Mucosa of stomach (tissue), 1 donor: ENCODE results near the gene EIF2B1.
"Not testable (repeated sequence)": the region's sequence is repeated elsewhere in the genome, so short reads cannot be mapped to it uniquely, and the experiment has no call there.

Experiments
- H3K27me3 ChIP-seq: one replicate; pipeline ENCODE4 v1.7.0; 2013; ENCODE audit warnings: mild to moderate bottlenecking, low read length; ENCODE audit not compliant: control insufficient read depth, insufficient read depth
- H3K36me3 ChIP-seq: one replicate; pipeline ENCODE4 v1.7.0; 2013; ENCODE audit warnings: low read length; ENCODE audit not compliant: control insufficient read depth, insufficient read depth
- H3K4me1 ChIP-seq: one replicate; pipeline ENCODE4 v1.7.0; 2013; ENCODE audit warnings: mild to moderate bottlenecking, low read length; ENCODE audit not compliant: control insufficient read depth, insufficient read depth
- H3K4me3 ChIP-seq: one replicate; pipeline ENCODE4 v1.7.0; 2013; ENCODE audit warnings: low read length
- H3K9ac ChIP-seq: one replicate; pipeline ENCODE4 v1.7.0; 2013; ENCODE audit warnings: mild to moderate bottlenecking, low read length, moderate library complexity
- H3K9me3 ChIP-seq: one replicate; pipeline ENCODE4 v1.7.0; 2013; ENCODE audit warnings: mild to moderate bottlenecking, low read length, moderate library complexity; ENCODE audit not compliant: control insufficient read depth
- donor health status: Pancreatic carcinoma.

Gene EIF2B1

DNA sequence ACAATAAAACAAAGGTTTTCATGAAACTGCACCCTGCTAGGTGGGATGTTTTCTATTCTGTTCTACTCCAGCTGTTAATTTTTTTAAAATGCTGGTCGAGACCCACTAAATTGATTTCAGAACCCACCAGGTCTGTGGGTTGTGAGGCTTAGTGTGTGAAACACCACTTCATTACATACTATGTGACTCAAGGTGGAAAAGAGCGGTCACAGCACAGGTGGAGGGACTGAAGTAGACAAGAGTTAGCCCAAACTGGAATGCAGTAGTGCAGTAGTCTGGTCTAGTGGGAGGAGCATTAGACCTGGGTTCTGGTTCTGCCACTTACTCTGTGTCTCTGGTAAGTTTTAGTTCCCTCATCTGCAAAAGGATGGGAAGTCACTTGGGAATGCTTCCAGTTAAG is 19.4 kb downstream of the EIF2B1 start:
- no peaks in the 10 kb centered on the region for H3K9me3 ChIP-seq
- no peaks in the 10 kb centered on the region for H3K4me1 ChIP-seq
- H3K36me3 ChIP-seq = peaks cover 12% of the 10 kb centered on the region
- H3K9ac ChIP-seq = no peak overlapping the region
- no peaks in the 10 kb centered on the region for H3K27me3 ChIP-seq
- no peak overlapping the region for H3K4me3 ChIP-seq

DNA sequence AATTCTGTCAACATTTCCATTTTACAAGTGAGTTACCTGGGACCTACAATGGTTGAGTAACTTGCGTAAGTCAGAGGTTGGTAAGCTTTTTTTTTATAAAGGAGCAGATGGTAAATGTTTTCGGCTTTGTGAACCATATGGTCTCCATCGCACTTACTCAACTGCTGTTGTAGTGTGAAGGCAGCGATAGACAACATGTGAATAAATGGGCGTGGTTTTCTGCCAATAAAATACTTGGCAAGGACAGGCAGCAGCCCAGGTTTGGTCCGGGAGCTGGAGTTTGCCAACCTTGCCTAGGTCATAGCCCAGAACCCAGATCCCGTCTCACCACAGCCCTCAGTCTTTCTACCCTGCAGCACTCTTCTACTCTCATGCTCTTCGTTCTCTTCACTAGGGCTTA is 25.3 kb downstream of the EIF2B1 start:
- Histone ChIP-seq H3K36me3 (peaks cover 5% of the 10 kb centered on the region), H3K4me1 (peaks cover 1% of the 10 kb centered on the region), H3K9me3 (no peaks in the 10 kb centered on the region), H3K9ac (no peak overlapping the region), H3K4me3 (no peak overlapping the region), H3K27me3 (no peaks in the 10 kb centered on the region)

DNA sequence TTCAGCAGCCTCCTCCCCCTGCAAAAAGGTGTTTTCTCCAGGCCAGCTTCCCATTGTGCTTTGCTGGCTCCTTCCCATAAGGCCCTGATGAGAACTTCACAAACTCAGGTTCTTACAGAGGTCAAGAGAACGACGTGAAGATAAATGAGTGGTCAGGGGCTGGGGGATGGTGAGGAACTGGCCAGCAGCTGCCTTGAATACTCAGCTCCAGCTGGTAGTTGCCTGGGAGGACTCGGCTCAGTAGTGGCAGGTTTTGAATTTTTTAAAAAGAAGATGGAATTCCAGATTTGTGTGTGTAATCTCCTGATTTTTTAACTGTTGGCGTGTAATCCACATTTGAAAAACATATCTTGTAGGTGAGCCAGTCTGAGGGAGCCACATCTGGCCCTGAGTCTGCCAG is 25.7 kb downstream of the EIF2B1 start:
- Histone ChIP-seq H3K4me1 (peaks cover 6% of the 10 kb centered on the region), H3K9ac (no peak overlapping the region), H3K27me3 (no peaks in the 10 kb centered on the region), H3K36me3 (peaks cover 5% of the 10 kb centered on the region), H3K4me3 (no peak overlapping the region), H3K9me3 (no peaks in the 10 kb centered on the region)

DNA sequence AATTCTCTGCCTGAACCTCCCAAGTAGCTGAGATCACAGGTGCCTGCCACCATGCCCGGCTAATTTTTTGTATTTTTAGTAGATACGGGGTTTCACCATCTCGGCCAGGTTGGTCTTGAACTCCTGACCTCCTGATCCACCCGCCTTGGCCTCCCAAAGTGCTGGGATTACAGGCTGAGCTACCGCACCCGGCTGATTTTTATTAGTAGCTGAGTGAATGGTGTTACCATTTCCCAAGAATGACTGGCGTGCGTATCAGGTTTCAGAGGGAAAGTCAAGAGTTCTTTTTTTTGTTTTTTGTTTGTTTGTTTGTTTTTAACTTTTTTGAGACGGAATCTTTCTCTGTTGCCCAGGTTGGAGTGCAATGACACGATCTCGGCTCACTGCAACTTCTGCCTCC is 30.0 kb downstream of the EIF2B1 start:
- not testable (repeated sequence) for H3K9ac ChIP-seq, H3K9me3 ChIP-seq, H3K4me3 ChIP-seq, H3K27me3 ChIP-seq, H3K36me3 ChIP-seq
- peaks cover 18% of the 10 kb centered on the region for H3K4me1 ChIP-seq

DNA sequence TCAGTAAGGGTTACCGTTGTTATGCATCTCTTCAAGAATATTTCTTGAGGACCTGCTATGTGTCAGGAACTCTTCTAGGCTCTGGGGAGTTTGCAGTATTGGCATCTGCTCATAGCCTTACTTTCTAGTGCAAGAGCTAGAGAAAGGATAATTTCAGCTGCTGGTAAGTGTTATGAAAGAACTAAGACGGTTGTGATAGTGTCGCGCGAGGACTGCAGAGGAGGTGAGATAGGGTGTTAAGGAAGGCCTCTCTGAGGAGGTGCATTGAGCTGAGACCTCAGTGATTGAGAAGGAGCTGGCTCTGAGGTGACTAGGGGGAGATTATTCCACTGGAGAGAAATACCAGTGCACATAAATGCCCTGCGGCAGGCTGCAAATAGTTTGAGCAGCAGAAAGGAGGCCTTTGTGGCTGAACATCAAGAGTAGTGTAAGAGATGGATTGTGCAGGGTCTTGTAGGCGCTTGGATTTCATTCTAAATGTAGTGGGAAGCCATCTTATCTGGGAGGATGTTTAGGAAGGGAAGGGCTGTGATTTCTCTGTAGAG is 30.8 kb downstream of the EIF2B1 start:
- H3K4me3 ChIP-seq = peak overlapping the region; percentile 92
- H3K36me3 ChIP-seq = peaks cover 5% of the 10 kb centered on the region
- no peaks in the 10 kb centered on the region for H3K27me3 ChIP-seq
- peaks cover 18% of the 10 kb centered on the region for H3K4me1 ChIP-seq
- no peaks in the 10 kb centered on the region for H3K9me3 ChIP-seq
- peak overlapping the region; percentile 81 for H3K9ac ChIP-seq

DNA sequence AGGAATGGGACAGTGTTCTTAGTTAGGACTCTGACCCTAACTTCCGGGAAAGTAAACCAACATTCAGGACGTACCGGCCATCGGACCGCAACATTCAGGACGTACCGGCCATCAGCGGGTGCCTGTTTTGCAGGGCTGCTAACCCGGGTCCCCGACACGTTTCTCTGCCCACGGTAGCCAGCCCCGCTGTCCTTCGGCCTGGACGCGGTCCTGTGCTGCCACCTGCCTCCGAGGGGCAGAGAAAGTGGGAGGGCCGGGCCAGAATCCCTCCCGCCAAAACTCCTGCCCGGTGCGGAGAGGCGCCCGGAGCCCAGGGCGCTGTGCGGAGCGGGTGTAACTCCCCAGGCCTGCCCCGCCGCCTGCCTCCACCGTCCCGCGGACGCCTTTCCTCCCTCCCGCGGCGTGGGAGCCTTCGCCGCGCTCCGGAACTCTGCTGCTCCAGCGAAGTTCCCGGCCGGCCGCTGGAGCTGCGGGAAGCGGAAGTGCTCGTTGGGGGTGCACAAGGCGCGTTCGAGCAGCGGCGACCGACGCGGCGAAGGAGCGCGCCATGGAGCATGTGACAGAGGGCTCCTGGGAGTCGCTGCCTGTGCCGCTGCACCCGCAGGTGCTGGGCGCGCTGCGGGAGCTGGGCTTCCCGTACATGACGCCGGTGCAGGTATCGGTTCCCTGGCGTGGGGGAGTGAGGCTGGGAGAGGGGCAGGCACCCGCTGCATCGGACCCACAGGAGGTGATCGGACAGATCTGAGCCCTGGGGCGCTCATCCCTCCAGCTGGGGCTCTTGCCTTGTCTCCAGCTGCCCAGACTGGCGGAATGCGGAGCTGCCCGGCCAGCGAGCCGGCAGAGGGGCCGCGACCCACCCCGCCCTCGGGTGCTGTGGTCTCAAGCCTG is 31.6 kb downstream of the EIF2B1 start, which contains the start of gene DDX55:
Gene DDX55, plus strand, starts transcription at position 498 of the 888 bp plus-strand sequence. Its CDS starts 50 bp downstream, at position 548.
- Histone ChIP-seq H3K27me3 (no peaks in the 10 kb centered on the region), H3K36me3 (peaks cover 5% of the 10 kb centered on the region), H3K4me1 (peaks cover 18% of the 10 kb centered on the region), H3K4me3 (peak within 1 kb of the TSS; percentile 92), H3K9ac (peak within 1 kb of the TSS; percentile 81), H3K9me3 (no peaks in the 10 kb centered on the region)

DNA sequence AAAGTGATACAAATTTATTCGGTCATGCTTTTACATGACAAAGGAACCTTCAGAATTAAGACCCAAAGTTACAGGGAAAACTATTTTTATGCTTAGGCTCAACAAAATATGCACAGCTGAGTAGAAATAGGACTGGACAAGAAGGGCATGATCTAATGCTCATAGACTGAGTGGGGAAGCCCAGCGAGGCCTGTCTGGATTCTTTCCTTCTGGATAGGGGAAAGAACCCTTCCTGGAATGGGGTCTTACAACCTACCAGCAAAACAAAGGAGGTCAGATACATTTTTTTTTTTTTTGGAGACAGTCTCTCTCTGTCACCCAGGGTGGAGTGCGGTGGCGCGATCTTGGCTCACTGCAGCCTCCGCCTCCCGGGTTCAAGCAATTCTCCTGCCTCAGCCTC is 33.8 kb downstream of the EIF2B1 start:
- H3K4me1 ChIP-seq = peaks cover 18% of the 10 kb centered on the region
- H3K9ac ChIP-seq = no peak overlapping the region
- no peaks in the 10 kb centered on the region for H3K27me3 ChIP-seq
- no peaks in the 10 kb centered on the region for H3K9me3 ChIP-seq
- peaks cover 4% of the 10 kb centered on the region for H3K36me3 ChIP-seq
- H3K4me3 ChIP-seq = no peak overlapping the region

DNA sequence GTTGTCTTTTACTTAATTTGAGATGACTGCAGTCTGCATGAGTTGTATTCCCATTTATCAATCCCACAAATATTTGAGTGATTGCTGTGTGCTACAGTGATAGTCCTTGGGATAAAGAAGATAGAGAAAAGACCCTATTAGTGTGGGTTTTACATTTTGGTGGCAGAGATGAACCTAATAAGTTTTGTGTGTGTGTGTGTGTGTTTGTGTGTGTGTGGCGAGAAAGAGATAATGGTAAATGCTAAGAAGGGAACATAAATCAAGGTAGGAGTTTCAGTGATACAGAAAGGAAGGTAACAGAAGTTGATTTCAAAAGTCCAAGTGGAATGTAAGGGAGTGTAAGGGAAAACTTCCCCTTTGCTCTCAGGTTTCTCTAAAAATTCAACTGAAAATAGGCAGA is 34.2 kb downstream of the EIF2B1 start:
- no peaks in the 10 kb centered on the region for H3K27me3 ChIP-seq

DNA sequence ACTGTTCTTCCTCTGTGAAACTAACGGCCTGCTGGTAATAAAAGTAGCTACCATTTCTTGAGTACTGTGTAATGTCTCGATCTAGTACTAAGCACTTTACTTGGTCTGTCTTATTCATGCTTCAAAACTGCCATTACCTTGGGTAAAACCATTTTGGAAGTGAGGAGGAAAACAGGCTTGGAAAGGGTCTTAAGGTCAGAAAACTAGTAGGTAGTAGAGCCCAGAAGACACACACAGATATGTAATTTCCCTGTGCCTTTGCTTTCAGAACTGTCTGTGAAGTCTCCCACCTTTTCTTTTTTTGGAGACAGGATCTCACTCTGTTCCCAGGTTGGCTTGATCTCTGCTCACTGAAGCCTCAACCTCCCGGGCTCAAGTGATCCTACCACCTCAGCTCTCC is 35.0 kb downstream of the EIF2B1 start:
- Histone ChIP-seq H3K9ac (no peak overlapping the region), H3K36me3 (peaks cover 4% of the 10 kb centered on the region), H3K4me1 (peaks cover 18% of the 10 kb centered on the region), H3K27me3 (no peaks in the 10 kb centered on the region), H3K9me3 (no peaks in the 10 kb centered on the region), H3K4me3 (no peak overlapping the region)

More for the DNA sequence above, 34.2 kb downstream of the EIF2B1 start:
- no peak overlapping the region for H3K9ac ChIP-seq
- H3K4me1 ChIP-seq = peaks cover 18% of the 10 kb centered on the region
- H3K9me3 ChIP-seq = no peaks in the 10 kb centered on the region
- H3K36me3 ChIP-seq = peaks cover 4% of the 10 kb centered on the region
- no peak overlapping the region for H3K4me3 ChIP-seq

DNA sequence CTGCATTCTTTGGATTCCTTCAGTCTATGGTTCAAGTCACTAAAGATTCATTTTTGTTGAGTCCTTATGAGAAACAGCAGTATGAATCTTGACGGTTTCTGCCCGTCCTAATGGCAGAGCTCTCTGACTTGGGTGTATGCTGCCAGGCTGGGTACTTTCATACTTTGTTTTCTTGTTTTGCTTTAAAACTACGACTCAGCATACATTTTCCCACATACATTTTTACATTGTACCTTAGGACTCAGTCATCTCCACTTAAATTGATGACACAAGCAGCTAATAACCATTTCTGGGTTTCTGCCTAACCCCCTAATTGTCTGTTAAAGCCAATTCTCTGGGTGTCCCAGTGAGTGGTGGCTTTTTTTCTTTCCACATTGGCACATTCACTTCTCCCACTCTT is 36.4 kb downstream of the EIF2B1 start:
- H3K4me1 ChIP-seq = peaks cover 8% of the 10 kb centered on the region
- no peak overlapping the region for H3K4me3 ChIP-seq
- no peak overlapping the region for H3K9ac ChIP-seq
- no peaks in the 10 kb centered on the region for H3K9me3 ChIP-seq
- H3K36me3 ChIP-seq = peaks cover 4% of the 10 kb centered on the region
- no peaks in the 10 kb centered on the region for H3K27me3 ChIP-seq

DNA sequence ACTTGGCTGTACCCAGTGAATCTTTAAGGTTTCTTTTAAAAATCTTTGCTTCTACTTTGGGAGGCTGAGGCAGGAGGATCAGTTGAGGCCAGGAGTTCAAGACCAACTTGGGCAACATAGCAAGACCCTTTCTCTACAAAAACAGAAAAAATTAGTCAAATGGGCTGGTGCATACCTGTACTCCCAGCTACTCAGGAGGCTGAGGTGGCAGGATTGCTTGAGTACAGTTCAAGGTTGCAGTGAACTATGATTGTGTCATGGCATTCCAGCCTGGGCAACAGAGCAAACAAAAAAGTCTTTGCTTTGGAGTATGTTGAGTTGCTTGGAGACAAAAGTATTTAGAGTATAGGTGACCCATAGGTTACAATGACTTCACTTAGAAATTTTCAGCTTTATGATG is 37.8 kb downstream of the EIF2B1 start:
- H3K9me3 ChIP-seq = no peaks in the 10 kb centered on the region
- peaks cover 4% of the 10 kb centered on the region for H3K36me3 ChIP-seq
- H3K4me3 ChIP-seq = no peak overlapping the region
- no peaks in the 10 kb centered on the region for H3K27me3 ChIP-seq
- no peak overlapping the region for H3K9ac ChIP-seq
- peaks cover under 1% of the 10 kb centered on the region for H3K4me1 ChIP-seq

DNA sequence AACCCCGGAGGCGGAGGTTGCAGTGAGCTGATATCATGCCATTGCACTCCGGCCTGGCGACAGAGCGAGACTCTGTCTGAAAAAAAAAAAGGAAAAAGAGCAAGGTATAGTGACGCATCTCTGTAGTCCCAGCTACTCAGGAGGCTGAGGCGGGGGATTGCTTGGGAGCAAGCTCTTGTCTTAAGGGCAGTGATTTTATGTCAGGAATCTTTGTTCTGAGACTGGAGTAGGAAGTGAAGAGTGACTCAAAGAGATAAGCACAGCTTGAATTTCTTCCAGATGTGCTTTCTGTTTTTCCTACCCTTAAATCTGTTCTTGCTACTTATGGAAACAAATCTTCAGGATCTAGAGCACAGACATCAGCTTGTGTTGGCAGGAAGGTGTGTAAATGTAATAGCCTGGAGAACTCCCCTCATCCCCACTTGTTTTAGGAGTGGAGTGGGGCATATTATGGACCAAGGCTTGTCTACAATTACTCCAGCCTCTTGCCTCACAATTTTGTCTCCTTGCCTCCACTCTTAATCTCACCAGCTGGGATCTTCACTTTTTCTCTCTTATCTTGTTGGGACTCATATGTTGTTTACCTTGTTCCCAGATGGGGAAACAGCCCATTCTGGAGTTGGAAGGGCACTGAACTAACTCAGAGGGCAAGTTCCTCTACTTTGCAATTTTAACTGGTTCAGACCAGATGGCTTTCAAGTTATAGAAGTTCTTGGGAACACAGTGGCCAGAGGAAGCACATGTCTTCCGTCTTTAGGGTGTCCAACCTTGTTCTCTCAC is 41.6 kb downstream of the EIF2B1 start:
- no peak overlapping the region for H3K4me3 ChIP-seq
- no peaks in the 10 kb centered on the region for H3K9me3 ChIP-seq
- no peaks in the 10 kb centered on the region for H3K4me1 ChIP-seq
- H3K36me3 ChIP-seq = peaks cover 4% of the 10 kb centered on the region
- H3K9ac ChIP-seq = no peak overlapping the region
- no peaks in the 10 kb centered on the region for H3K27me3 ChIP-seq
